GM13976 (cell line): ENCODE measurements around the gene OCEL1.
"Not testable (repeated sequence)": the region's sequence is repeated elsewhere in the genome, so short reads cannot be mapped to it uniquely, and the experiment has no call there.

ENCODE experiments used
- DNase-seq: peaks from one replicate; pipeline ENCODE4 v3.0.0; 2012; ENCODE audit warnings: low spot score
- CTCF ChIP-seq: IDR thresholded peaks from 2 replicates; pipeline ENCODE4 v1.5.1; 2012; ENCODE audit warnings: borderline replicate concordance, mild to moderate bottlenecking; ENCODE audit not compliant: insufficient read depth; ENCODE audit errors: extremely low read depth, missing control alignments, control extremely low read depth
- in situ Hi-C: fragments of 300-500 bp; cut with MboI; formaldehyde crosslinking; loops from one replicate; pipeline ENCODE4 v1.12.0; 2022; ENCODE audit warnings: low sequenced_read_pairs, mixed read lengths, inconsistent platforms; ENCODE audit not compliant: unreplicated experiment

Gene OCEL1

GRCh38 chr19:17185590-17185989, 40.4 kb upstream of the OCEL1 start:
- TF ChIP-seq CTCF: no peak
- in situ Hi-C loops: no loop called here
- DNase-seq: no peak

GRCh38 chr19:17191736-17192135, 34.3 kb upstream of the OCEL1 start:
- in situ Hi-C loops, DNase-seq: not testable (repeated sequence)

GRCh38 chr19:17192751-17193150, 33.3 kb upstream of the OCEL1 start:
- in situ Hi-C loops: no loop called here
- no peak for TF ChIP-seq CTCF
- DNase-seq: no peak

- in situ Hi-C loops: no loop called here
- no peak for DNase-seq
- TF ChIP-seq CTCF: no peak
These were observed 31.4 kb upstream of the OCEL1 start for GRCh38 chr19:17194608-17195007.

GRCh38 chr19:17195106-17195505, 30.9 kb upstream of the OCEL1 start:
- no peak for TF ChIP-seq CTCF
- in situ Hi-C loops: no loop called here
- no peak for DNase-seq

- in situ Hi-C loops: no loop called here
- no peak for DNase-seq
- no peak for TF ChIP-seq CTCF
These were observed 29.4 kb upstream of the OCEL1 start for GRCh38 chr19:17196610-17197009.

GRCh38 chr19:17197666-17198065, 28.4 kb upstream of the OCEL1 start:
- no peak for TF ChIP-seq CTCF
- no peak for DNase-seq
- in situ Hi-C loops: no loop called here
